ENCODE measurements around the gene XRN2. TPM values are rescaled to one million over a fixed set of nuclear protein-coding genes. Genes with fewer than 3 reads are reported as not detected.

XRN2 gene
- total and polyA plus RNA-seq, 12 donors: 12.9 to 89.6 (median 65.5) TPM

DNA sequence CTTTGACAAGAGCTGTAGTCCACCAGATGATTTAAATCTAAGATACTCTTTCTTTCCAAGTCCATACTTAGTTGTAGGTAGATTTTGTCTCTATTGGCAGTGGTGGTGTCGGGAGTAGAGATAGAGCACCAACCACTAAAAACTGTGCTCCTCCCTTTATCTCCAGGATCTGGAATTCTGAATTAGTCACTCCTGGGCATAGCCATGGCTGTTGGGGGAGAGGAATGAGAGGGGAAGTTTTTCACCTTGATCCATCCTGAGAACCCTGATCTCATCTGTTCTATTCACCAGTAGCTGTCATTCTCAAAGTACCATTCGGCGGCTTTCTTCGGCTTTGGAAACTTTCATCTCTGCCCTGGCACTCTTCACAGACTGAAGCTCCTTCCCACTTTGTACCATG is 129.8 kb downstream of the XRN2 start:
- no peak overlapping the region for H3K27ac ChIP-seq
- H3K27me3 ChIP-seq: peaks cover 15% of the 10 kb centered on the region
- DNase-seq: no peak
- H3K36me3 ChIP-seq (replicated peaks in 1 of 2): no peaks in the 10 kb centered on the region
- TF ChIP-seq CTCF (IDR thresholded peaks at IDR 0.05): no peak
- no peak for TF ChIP-seq POLR2A (IDR thresholded peaks at IDR 0.05)
- H3K9me3 ChIP-seq (replicated peaks in 1 of 3): no peaks in the 10 kb centered on the region
- H3K4me1 ChIP-seq (replicated peaks in 1 of 2): no peaks in the 10 kb centered on the region
- H3K4me3 ChIP-seq: no peak overlapping the region
- 85 to 93% (median 91%) methylated on average over 4 of the region's 4 CpGs for WGBS, 4 donors
- intact Hi-C loops (cut with DNase I): no loop called here

DNA sequence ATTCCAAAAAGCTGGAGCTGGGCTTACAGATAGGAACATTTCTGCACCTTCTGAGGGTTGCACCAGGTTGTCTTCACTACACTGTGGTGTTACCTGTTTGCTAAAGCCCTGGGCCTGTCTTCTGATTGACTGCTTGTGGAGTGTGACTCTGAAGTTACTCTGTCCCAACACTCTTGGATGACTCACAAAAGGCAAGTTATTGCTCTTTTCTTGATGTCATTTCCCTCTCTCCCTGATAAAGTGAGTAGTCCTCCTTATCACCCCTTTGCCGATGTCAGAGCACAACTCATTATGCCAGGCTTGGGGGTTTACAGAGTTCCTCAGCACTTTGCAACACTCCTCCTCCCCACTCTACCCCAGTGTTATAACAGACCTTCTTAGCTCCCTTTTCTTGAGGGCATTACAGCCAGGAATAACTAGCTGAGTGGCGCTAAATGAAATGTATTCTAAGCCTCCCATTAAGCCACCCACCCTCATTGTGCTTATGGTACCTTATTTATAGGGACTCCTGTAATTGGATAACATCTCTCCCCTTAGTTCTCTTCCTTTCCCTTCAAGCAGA is 130.3 kb downstream of the XRN2 start:
- no peak for DNase-seq
- 64 to 78% (median 69%) methylated on average over 2 of the region's 2 CpGs for WGBS, 4 donors
- Histone ChIP-seq H3K4me1 (replicated peaks in 1 of 2) (no peaks in the 10 kb centered on the region), H3K4me3 (no peak overlapping the region), H3K36me3 (replicated peaks in 1 of 2) (no peaks in the 10 kb centered on the region), H3K27me3 (peaks cover 15% of the 10 kb centered on the region), H3K9me3 (replicated peaks in 1 of 3) (no peaks in the 10 kb centered on the region), H3K27ac (no peak overlapping the region)
- TF ChIP-seq CTCF (IDR thresholded peaks at IDR 0.05) (no peak), POLR2A (IDR thresholded peaks at IDR 0.05) (no peak)
- intact Hi-C loops (cut with DNase I): no loop called here

DNA sequence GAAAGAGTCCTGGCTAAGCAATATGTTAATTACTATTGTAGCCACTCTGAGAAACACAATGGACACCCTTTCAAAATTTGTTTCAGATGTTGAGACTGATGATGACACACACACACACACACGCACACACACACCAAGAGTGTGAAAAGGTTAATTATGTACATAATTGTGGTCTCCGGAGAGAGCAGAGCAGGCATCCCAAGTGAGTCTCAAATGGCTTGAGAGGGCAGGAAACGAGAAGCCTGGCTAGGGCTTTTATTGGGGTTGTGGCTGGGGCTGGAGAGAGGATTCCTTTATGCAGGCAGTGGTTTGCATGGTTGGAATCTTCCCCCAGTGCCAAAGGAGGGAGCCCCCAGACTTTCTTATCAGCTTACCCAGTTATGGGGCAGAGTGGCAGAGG is 132.4 kb downstream of the XRN2 start:
- H3K27ac ChIP-seq: no peak overlapping the region
- no peaks in the 10 kb centered on the region for H3K9me3 ChIP-seq (replicated peaks in 1 of 3)
- TF ChIP-seq POLR2A (IDR thresholded peaks at IDR 0.05) (no peak), CTCF (IDR thresholded peaks at IDR 0.05) (no peak)
- no peak overlapping the region for H3K4me3 ChIP-seq
- 22 to 36% (median 34%) methylated on average over 3 of the region's 3 CpGs for WGBS, 4 donors
- intact Hi-C loops (cut with DNase I): no loop called here
- H3K27me3 ChIP-seq: peaks cover 15% of the 10 kb centered on the region
- DNase-seq: no peak
- H3K36me3 ChIP-seq (replicated peaks in 1 of 2): no peaks in the 10 kb centered on the region
- no peaks in the 10 kb centered on the region for H3K4me1 ChIP-seq (replicated peaks in 1 of 2)

GRCh38 chr20:21436205-21436604 is 133.1 kb downstream of the XRN2 start:
- Histone ChIP-seq H3K36me3 (replicated peaks in 1 of 2) (no peaks in the 10 kb centered on the region), H3K27ac (no peak overlapping the region), H3K4me1 (replicated peaks in 1 of 2) (no peaks in the 10 kb centered on the region), H3K4me3 (no peak overlapping the region), H3K9me3 (replicated peaks in 1 of 3) (no peaks in the 10 kb centered on the region), H3K27me3 (peaks cover 15% of the 10 kb centered on the region)
- no peak for TF ChIP-seq POLR2A (IDR thresholded peaks at IDR 0.05)
- no peak for DNase-seq
- 46 to 59% (median 51%) methylated on average over 4 of the region's 4 CpGs for WGBS, 4 donors
- intact Hi-C loops (cut with DNase I): no loop called here

GRCh38 chr20:21437248-21437647 is 134.1 kb downstream of the XRN2 start:
- Histone ChIP-seq H3K9me3 (replicated peaks in 1 of 3) (no peaks in the 10 kb centered on the region), H3K4me3 (no peak overlapping the region), H3K27ac (no peak overlapping the region), H3K4me1 (replicated peaks in 1 of 2) (no peaks in the 10 kb centered on the region), H3K36me3 (replicated peaks in 1 of 2) (no peaks in the 10 kb centered on the region), H3K27me3 (peaks cover 14% of the 10 kb centered on the region)
- intact Hi-C loops (cut with DNase I): no loop called here
- WGBS, 4 donors: 84 to 86% (median 84%) methylated on average over 1 of the region's 1 CpG
- TF ChIP-seq CTCF (IDR thresholded peaks at IDR 0.05) (no peak), POLR2A (IDR thresholded peaks at IDR 0.05) (no peak)
- DNase-seq: no peak

Data from adrenal gland (tissue), 12 donors.